GM23338 (cell line): ENCODE measurements around the gene PNPLA3.

Source experiments
- CREB1 ChIP-seq: fragments of 250-450 bp; sonication (Bioruptor Pico); IDR thresholded peaks from 2 replicates; pipeline ENCODE4 v1.5.0; 2020; ENCODE audit warnings: low read depth, mild to moderate bottlenecking, moderate library complexity
- CTCF ChIP-seq, 2 experiments: fragments of 200-600 bp in 1 of 2; sonication (generic) in 1 of 2; conservative IDR thresholded peaks; 2 replicates each; pipeline versions ENCODE4 v1.5.1 to v1.6.1; 2016 to 2017; ENCODE audit warnings: antibody characterized with exemption in 2 of 2, low read depth in 2 of 2, mild to moderate bottlenecking in 2 of 2, moderate library complexity in 1 of 2
- EZH2 ChIP-seq: fragments of 200-600 bp; sonication (generic); IDR thresholded peaks from one replicate; pipeline ENCODE4 v1.8.0; 2017; ENCODE audit warnings: antibody characterized with exemption, mild to moderate bottlenecking, low read depth; ENCODE audit not compliant: unreplicated experiment
- EZH2phosphoT487 ChIP-seq: fragments of 200-600 bp; sonication (generic); IDR thresholded peaks from one replicate; pipeline ENCODE4 v1.8.1; 2018; ENCODE audit warnings: antibody characterized with exemption; ENCODE audit not compliant: unreplicated experiment
- JUNB ChIP-seq: IDR thresholded peaks from one replicate; pipeline ENCODE4 v1.6.1; 2016; ENCODE audit warnings: antibody characterized with exemption; ENCODE audit not compliant: unreplicated experiment
- NANOG ChIP-seq: IDR thresholded peaks from 2 replicates; pipeline ENCODE4 v1.6.1; 2016; ENCODE audit warnings: antibody characterized with exemption, borderline replicate concordance
- POLR2AphosphoS5 ChIP-seq: IDR thresholded peaks from 2 replicates; pipeline ENCODE4 v1.6.1; 2016; ENCODE audit warnings: antibody characterized with exemption, low read depth
- REST ChIP-seq: IDR thresholded peaks from one replicate; pipeline ENCODE4 v1.6.1; 2018; ENCODE audit warnings: antibody characterized with exemption; ENCODE audit not compliant: unreplicated experiment
- STAT1 ChIP-seq: IDR thresholded peaks from one replicate; pipeline ENCODE4 v1.6.1; 2016; ENCODE audit warnings: antibody characterized with exemption; ENCODE audit not compliant: unreplicated experiment
- ZNF114 ChIP-seq: fragments of 250-450 bp; sonication (Bioruptor Pico); IDR thresholded peaks from 2 replicates; pipeline ENCODE4 v1.5.0; 2020; ENCODE audit warnings: mild to moderate bottlenecking, moderate library complexity
- ZNF331 ChIP-seq: fragments of 250-450 bp; sonication (Bioruptor Pico); IDR thresholded peaks from 2 replicates; pipeline ENCODE4 v1.5.0; 2020; ENCODE audit warnings: low read depth, mild to moderate bottlenecking, moderate library complexity
- TF ChIP-seq, protein P1 (sequence below): fragments of 250-450 bp; sonication (Bioruptor Pico); IDR thresholded peaks from 2 replicates; pipeline ENCODE4 v1.5.0; 2020; ENCODE audit warnings: mild to moderate bottlenecking, moderate library complexity

- TF ChIP-seq POLR2AphosphoS5 (no peak), CTCF (conservative IDR thresholded peaks at IDR 0.05; ENCODE audit: low read depth in 2 of 2) (no peak), REST (no peak), CREB1 (CRISPR knock-in tag) (no peak), EZH2 (no peak), ZNF331 (CRISPR knock-in tag) (no peak), ZNF114 (CRISPR knock-in tag) (no peak), STAT1 (no peak), JUNB (no peak), EZH2phosphoT487 (no peak), NANOG (no peak)
- TF ChIP-seq, protein P1, sequence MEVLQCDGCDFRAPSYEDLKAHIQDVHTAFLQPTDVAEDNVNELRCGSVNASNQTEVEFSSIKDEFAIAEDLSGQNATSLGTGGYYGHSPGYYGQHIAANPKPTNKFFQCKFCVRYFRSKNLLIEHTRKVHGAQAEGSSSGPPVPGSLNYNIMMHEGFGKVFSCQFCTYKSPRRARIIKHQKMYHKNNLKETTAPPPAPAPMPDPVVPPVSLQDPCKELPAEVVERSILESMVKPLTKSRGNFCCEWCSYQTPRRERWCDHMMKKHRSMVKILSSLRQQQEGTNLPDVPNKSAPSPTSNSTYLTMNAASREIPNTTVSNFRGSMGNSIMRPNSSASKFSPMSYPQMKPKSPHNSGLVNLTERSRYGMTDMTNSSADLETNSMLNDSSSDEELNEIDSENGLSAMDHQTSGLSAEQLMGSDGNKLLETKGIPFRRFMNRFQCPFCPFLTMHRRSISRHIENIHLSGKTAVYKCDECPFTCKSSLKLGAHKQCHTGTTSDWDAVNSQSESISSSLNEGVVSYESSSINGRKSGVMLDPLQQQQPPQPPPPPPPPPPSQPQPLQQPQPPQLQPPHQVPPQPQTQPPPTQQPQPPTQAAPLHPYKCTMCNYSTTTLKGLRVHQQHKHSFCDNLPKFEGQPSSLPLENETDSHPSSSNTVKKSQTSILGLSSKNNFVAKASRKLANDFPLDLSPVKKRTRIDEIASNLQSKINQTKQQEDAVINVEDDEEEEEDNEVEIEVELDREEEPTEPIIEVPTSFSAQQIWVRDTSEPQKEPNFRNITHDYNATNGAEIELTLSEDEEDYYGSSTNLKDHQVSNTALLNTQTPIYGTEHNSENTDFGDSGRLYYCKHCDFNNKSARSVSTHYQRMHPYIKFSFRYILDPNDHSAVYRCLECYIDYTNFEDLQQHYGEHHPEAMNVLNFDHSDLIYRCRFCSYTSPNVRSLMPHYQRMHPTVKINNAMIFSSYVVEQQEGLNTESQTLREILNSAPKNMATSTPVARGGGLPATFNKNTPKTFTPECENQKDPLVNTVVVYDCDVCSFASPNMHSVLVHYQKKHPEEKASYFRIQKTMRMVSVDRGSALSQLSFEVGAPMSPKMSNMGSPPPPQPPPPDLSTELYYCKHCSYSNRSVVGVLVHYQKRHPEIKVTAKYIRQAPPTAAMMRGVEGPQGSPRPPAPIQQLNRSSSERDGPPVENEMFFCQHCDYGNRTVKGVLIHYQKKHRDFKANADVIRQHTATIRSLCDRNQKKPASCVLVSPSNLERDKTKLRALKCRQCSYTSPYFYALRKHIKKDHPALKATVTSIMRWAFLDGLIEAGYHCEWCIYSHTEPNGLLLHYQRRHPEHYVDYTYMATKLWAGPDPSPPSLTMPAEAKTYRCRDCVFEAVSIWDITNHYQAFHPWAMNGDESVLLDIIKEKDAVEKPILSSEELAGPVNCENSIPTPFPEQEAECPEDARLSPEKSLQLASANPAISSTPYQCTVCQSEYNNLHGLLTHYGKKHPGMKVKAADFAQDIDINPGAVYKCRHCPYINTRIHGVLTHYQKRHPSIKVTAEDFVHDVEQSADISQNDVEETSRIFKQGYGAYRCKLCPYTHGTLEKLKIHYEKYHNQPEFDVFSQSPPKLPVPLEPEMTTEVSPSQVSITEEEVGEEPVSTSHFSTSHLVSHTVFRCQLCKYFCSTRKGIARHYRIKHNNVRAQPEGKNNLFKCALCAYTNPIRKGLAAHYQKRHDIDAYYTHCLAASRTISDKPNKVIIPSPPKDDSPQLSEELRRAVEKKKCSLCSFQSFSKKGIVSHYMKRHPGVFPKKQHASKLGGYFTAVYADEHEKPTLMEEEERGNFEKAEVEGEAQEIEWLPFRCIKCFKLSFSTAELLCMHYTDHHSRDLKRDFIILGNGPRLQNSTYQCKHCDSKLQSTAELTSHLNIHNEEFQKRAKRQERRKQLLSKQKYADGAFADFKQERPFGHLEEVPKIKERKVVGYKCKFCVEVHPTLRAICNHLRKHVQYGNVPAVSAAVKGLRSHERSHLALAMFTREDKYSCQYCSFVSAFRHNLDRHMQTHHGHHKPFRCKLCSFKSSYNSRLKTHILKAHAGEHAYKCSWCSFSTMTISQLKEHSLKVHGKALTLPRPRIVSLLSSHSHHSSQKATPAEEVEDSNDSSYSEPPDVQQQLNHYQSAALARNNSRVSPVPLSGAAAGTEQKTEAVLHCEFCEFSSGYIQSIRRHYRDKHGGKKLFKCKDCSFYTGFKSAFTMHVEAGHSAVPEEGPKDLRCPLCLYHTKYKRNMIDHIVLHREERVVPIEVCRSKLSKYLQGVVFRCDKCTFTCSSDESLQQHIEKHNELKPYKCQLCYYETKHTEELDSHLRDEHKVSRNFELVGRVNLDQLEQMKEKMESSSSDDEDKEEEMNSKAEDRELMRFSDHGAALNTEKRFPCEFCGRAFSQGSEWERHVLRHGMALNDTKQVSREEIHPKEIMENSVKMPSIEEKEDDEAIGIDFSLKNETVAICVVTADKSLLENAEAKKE (CRISPR knock-in tag), result no peak
Observed at GRCh38 chr22:43888740-43889139, 34.9 kb upstream of the PNPLA3 start.
